Keratinocyte (primary cell): ENCODE measurements around the gene OR6J1. TPM values are rescaled to one million over a fixed set of nuclear protein-coding genes. Genes with fewer than 3 reads are reported as not detected.
"Not testable (repeated sequence)": the region's sequence is repeated elsewhere in the genome, so short reads cannot be mapped to it uniquely, and the experiment has no call there.

Experiments used
- DNase-seq: peaks from one replicate; pipeline ENCODE4 v3.0.0-alpha.2; 2011; ENCODE audit warnings: low read depth, missing footprints, low spot score
- FAIRE-seq: peaks from 2 replicates; lab custom pipeline; 2011; peaks lifted over from hg19 to GRCh38; lab: Jason Lieb, UNC
- H2AFZ ChIP-seq: 2 replicates; pipeline ENCODE4 v1.6.0; 2012; ENCODE audit warnings: low read length, control low read depth, inconsistent platforms; ENCODE audit not compliant: control insufficient read depth
- H3K27ac ChIP-seq: 2 replicates; pipeline ENCODE4 v1.5.1; 2011; ENCODE audit warnings: low read length; ENCODE audit not compliant: control insufficient read depth, insufficient read depth
- H3K27me3 ChIP-seq: 3 replicates; pipeline ENCODE4 v1.6.0; 2011; ENCODE audit warnings: low read length; ENCODE audit not compliant: control insufficient read depth, insufficient read depth; ENCODE audit errors: extremely low read depth
- H3K36me3 ChIP-seq, 2 experiments: 2 replicates in 1 of 2; 3 replicates in 1 of 2; pipeline ENCODE4 v1.5.1; 2011; ENCODE audit warnings: low read length in 2 of 2, mild to moderate bottlenecking in 1 of 2; ENCODE audit not compliant: control insufficient read depth in 2 of 2, insufficient read depth in 2 of 2; ENCODE audit errors: extremely low read depth in 1 of 2
- H3K4me1 ChIP-seq: 3 replicates; pipeline ENCODE4 v1.5.1; 2011; ENCODE audit warnings: low read length; ENCODE audit not compliant: control insufficient read depth, insufficient read depth; ENCODE audit errors: extremely low read depth
- H3K4me2 ChIP-seq: 3 replicates; pipeline ENCODE4 v1.6.0; 2011; ENCODE audit warnings: low read depth, low read length; ENCODE audit not compliant: control insufficient read depth, insufficient read depth; ENCODE audit errors: extremely low read depth
- H3K4me3 ChIP-seq, 3 experiments: fragments of 200-600 bp in 1 of 3; sonication (generic) in 1 of 3; 2 replicates in 2 of 3; 3 replicates in 1 of 3; pipeline ENCODE4 v1.5.1; 2011 to 2016; ENCODE audit warnings: low read length in 3 of 3, mild to moderate bottlenecking in 3 of 3, control low read depth in 2 of 3, inconsistent platforms in 1 of 3, low read depth in 1 of 3, mixed read lengths in 1 of 3, mixed run types in 1 of 3, moderate library complexity in 1 of 3; ENCODE audit not compliant: control insufficient read depth in 2 of 3, insufficient read depth in 2 of 3; ENCODE audit errors: extremely low read depth in 1 of 3
- H3K79me2 ChIP-seq: 2 replicates; pipeline ENCODE4 v1.6.0; 2012; ENCODE audit warnings: low read length; ENCODE audit not compliant: control insufficient read depth, insufficient read depth
- H3K9ac ChIP-seq: 3 replicates; pipeline ENCODE4 v1.6.0; 2011; ENCODE audit warnings: low read length; ENCODE audit not compliant: control insufficient read depth, insufficient read depth; ENCODE audit errors: extremely low read depth
- H3K9me1 ChIP-seq: 3 replicates; pipeline ENCODE4 v1.6.0; 2011; ENCODE audit warnings: low read length; ENCODE audit not compliant: control insufficient read depth, insufficient read depth; ENCODE audit errors: extremely low read depth
- H3K9me3 ChIP-seq: 2 replicates; pipeline ENCODE4 v1.5.1; 2012; ENCODE audit warnings: low read depth, low read length; ENCODE audit not compliant: control insufficient read depth
- H4K20me1 ChIP-seq: 3 replicates; pipeline ENCODE4 v1.6.0; 2011; ENCODE audit warnings: low read length; ENCODE audit not compliant: control insufficient read depth, insufficient read depth; ENCODE audit errors: extremely low read depth
- EZH2 ChIP-seq: IDR thresholded peaks from one replicate; pipeline ENCODE4 v1.6.1; 2012; ENCODE audit warnings: inconsistent platforms, mild to moderate bottlenecking, low read length, moderate library complexity
- dilution Hi-C: fragments of 300-500 bp; cut with MboI; formaldehyde crosslinking; loops from one replicate; pipeline ENCODE4 v1.7.0; 2020; ENCODE audit warnings: low sequenced_read_pairs; ENCODE audit not compliant: extremely low pct_ligation_motif_present
- polyA plus RNA-seq, 5 experiments: library from polyadenylated mRNA; depleted of rRNA in 3 of 5; stranded (reverse) in 3 of 5; stranded (forward) in 1 of 5; unstranded in 1 of 5; fragments of >200 nt; gene quantifications; 1 replicate in 1 of 5; 2 replicates in 3 of 5; 3 replicates in 1 of 5; pipeline versions ENCODE4 v1.2.1 to v1.2.3, GENCODE V29; 2011 to 2012; ENCODE audit warnings: missing spikeins in 2 of 5, low read depth in 1 of 5, low replicate concordance in 1 of 5
- TF ChIP-seq, protein P1 (sequence below), 3 experiments: IDR thresholded peaks in 1 of 3; conservative IDR thresholded peaks in 1 of 3; optimal IDR thresholded peaks in 1 of 3; 2 replicates in 2 of 3; 3 replicates in 1 of 3; pipeline versions ENCODE3 to v1.5.1; 2011; ENCODE audit warnings: low read length in 3 of 3, mild to moderate bottlenecking in 3 of 3, moderate library complexity in 2 of 3, control low read depth in 1 of 3, inconsistent platforms in 1 of 3; ENCODE audit not compliant: insufficient read depth in 2 of 3; ENCODE audit errors: extremely low read depth in 1 of 3

The OR6J1 gene
- polyA plus RNA-seq, 1 donor (not counting 4 experiments of a cell fraction or from before 2014, with no cell fraction given): not detected

DNA sequence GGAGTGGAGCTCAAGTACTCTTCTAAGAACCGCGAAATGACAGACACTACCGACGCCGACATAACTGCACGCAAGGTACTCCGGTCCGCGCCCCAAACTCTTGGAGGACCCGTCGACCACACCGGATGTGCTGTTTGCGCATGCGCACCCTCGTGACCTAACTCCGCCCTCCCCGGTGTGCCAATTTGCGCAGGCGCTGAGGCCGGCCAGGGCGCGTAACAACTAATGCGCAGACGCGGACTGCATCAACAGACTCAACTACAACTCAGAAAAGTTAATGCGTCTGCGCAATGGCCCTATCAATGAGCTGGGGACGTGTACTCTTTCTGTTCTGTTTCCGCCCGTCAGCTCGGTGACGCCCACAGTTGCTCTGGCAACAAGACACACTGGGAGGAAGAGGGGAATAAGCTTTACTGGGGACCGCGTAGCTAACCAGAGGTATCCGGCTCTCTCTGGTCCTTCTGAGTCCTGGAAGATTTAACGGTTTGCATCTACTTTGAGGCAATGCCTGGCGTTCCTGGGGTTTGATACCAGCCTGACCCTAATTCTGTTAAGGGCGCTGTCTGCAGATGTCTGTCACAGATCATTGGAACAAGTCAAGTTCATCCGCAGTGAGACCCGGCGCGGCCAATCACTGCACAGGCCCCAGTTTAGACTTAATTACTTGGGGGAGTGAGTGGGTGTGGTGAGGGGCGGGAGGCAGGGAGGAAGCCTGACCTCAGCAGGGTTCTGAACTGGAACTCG is 54.9 kb downstream of the OR6J1 start, which contains the start of gene DAD1:
Gene DAD1, minus strand, starts transcription at position 129 of the 744 bp plus-strand sequence. Its CDS starts 67 bp downstream, at position 62.
- dilution Hi-C loops: no loop called here
- peaks cover 0 to 4% of the 10 kb centered on the region in 2 experiments for H3K36me3 ChIP-seq
- FAIRE-seq (peak; percentile 92), DNase-seq (peak; percentile 99)
- H3K9me3 ChIP-seq: no peaks in the 10 kb centered on the region
- peaks cover 15% of the 10 kb centered on the region for H3K4me1 ChIP-seq
- peak within 1 kb of the TSS; percentile 92 for H3K9ac ChIP-seq
- no peaks in the 10 kb centered on the region for H3K27me3 ChIP-seq
- peaks cover 4% of the 10 kb centered on the region for H4K20me1 ChIP-seq
- peak within 1 kb of the TSS; percentile 89 for H3K27ac ChIP-seq
- peak within 1 kb of the TSS; percentile 90 for H2AFZ ChIP-seq
- no peaks in the 10 kb centered on the region for H3K9me1 ChIP-seq
- peaks cover 44% of the 10 kb centered on the region for H3K79me2 ChIP-seq
- H3K4me3 ChIP-seq: peak within 1 kb of the TSS; percentile 77 to 96 (median 81)
- no peak for TF ChIP-seq EZH2
- TF ChIP-seq, protein P1, sequence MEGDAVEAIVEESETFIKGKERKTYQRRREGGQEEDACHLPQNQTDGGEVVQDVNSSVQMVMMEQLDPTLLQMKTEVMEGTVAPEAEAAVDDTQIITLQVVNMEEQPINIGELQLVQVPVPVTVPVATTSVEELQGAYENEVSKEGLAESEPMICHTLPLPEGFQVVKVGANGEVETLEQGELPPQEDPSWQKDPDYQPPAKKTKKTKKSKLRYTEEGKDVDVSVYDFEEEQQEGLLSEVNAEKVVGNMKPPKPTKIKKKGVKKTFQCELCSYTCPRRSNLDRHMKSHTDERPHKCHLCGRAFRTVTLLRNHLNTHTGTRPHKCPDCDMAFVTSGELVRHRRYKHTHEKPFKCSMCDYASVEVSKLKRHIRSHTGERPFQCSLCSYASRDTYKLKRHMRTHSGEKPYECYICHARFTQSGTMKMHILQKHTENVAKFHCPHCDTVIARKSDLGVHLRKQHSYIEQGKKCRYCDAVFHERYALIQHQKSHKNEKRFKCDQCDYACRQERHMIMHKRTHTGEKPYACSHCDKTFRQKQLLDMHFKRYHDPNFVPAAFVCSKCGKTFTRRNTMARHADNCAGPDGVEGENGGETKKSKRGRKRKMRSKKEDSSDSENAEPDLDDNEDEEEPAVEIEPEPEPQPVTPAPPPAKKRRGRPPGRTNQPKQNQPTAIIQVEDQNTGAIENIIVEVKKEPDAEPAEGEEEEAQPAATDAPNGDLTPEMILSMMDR (optimal IDR thresholded peaks at IDR 0.05 in 1 of 3, IDR thresholded peaks at IDR 0.05 in 1 of 3, conservative IDR thresholded peaks at IDR 0.05 in 1 of 3; ENCODE audit: extremely low read depth in 1 of 3, insufficient read depth in 2 of 3, low read length in 3 of 3): no peak
- H3K4me2 ChIP-seq: peak within 1 kb of the TSS; percentile 89

GRCh38 chr14:22588526-22589095 is 55.5 kb downstream of the OR6J1 start:
- no peak for DNase-seq
- FAIRE-seq: no peak
- H2AFZ ChIP-seq: peak overlapping the region; percentile 90
- peaks cover 7% of the 10 kb centered on the region for H4K20me1 ChIP-seq
- H3K9ac ChIP-seq: peak overlapping the region; percentile 92
- peaks cover 15% of the 10 kb centered on the region for H3K4me1 ChIP-seq
- peak overlapping the region; percentile 89 for H3K27ac ChIP-seq
- no peaks in the 10 kb centered on the region for H3K9me3 ChIP-seq
- peak overlapping the region; percentile 89 for H3K4me2 ChIP-seq
- no peaks in the 10 kb centered on the region for H3K27me3 ChIP-seq
- H3K36me3 ChIP-seq: peaks cover 0 to 4% of the 10 kb centered on the region in 2 experiments
- dilution Hi-C loops: no loop called here
- peaks cover 51% of the 10 kb centered on the region for H3K79me2 ChIP-seq
- H3K4me3 ChIP-seq: peak overlapping the region; percentile 77 to 96 (median 81)
- H3K9me1 ChIP-seq: peaks cover 2% of the 10 kb centered on the region
- TF ChIP-seq EZH2: no peak
- TF ChIP-seq, protein P1 (optimal IDR thresholded peaks at IDR 0.05 in 1 of 3, IDR thresholded peaks at IDR 0.05 in 1 of 3, conservative IDR thresholded peaks at IDR 0.05 in 1 of 3; ENCODE audit: extremely low read depth in 1 of 3, insufficient read depth in 2 of 3, low read length in 3 of 3): no peak

- H3K4me2 ChIP-seq: peak overlapping the region; percentile 89
- peak overlapping the region; percentile 92 for H3K9ac ChIP-seq
- dilution Hi-C loops, H3K9me1 ChIP-seq, FAIRE-seq, H4K20me1 ChIP-seq, H3K36me3 ChIP-seq, DNase-seq, H3K9me3 ChIP-seq, H3K27me3 ChIP-seq, H2AFZ ChIP-seq: not testable (repeated sequence)
- H3K4me3 ChIP-seq: peak overlapping the region; percentile 77 to 96 (median 81)
- H3K79me2 ChIP-seq: peaks cover 58% of the 10 kb centered on the region
- peaks cover 15% of the 10 kb centered on the region for H3K4me1 ChIP-seq
- peak overlapping the region; percentile 89 for H3K27ac ChIP-seq
These were observed 56.3 kb downstream of the OR6J1 start for GRCh38 chr14:22587677-22588422.
